AG04449 (cell line): ENCODE measurements around the gene MRTFA.

Experiments
- CTCF ChIA-PET: fragments of 350-600 bp; formaldehyde crosslinking; extraction: SDS; loops from one replicate; lab custom pipeline; 2021; ENCODE audit warnings: antibody characterized with exemption; lab: Yijun Ruan, JAX
- POLR2A ChIA-PET: fragments of 400-600, 350-600 bp; formaldehyde crosslinking; extraction: SDS; loops from one replicate; lab custom pipeline; 2020; ENCODE audit warnings: antibody characterized with exemption, inconsistent platforms; lab: Yijun Ruan, JAX
- DNase-seq: peaks from one replicate; pipeline ENCODE4 v3.0.0-alpha.2; 2010; ENCODE audit warnings: low read depth, low spot score
- H3K4me3 ChIP-seq: 2 replicates; pipeline ENCODE4 v1.5.1; 2011; ENCODE audit warnings: low read depth, mild to moderate bottlenecking, control low read depth, low read length
- CTCF ChIP-seq: IDR thresholded peaks from one replicate; pipeline ENCODE4 v1.5.1; 2011; ENCODE audit warnings: mild to moderate bottlenecking, moderate library complexity, low read length, control low read depth, inconsistent platforms; ENCODE audit not compliant: insufficient read depth; ENCODE audit errors: missing control alignments

The MRTFA gene

GRCh38 chr22:40407831-40408717 lies 228.4 kb downstream of the MRTFA start:
- ChIA-PET CTCF (interaction anchor here (0.9 to 2.5 kb wide), 4 partner anchors 9 to 238 kb away, joined by 3 to 10 read pairs (median 6); no protein-coding TSS in a partner anchor), POLR2A (interaction anchor here (1.1 kb wide), 1 partner anchor 8 kb away, joined by 3 read pairs; no protein-coding TSS in a partner anchor)
- TF ChIP-seq CTCF = no peak

GRCh38 chr22:40407021-40407761 lies 229.3 kb downstream of the MRTFA start:
- DNase-seq = no peak
- POLR2A ChIA-PET = interaction anchor here (1.3 kb wide), 1 partner anchor 8 kb away, joined by 3 read pairs; no protein-coding TSS in a partner anchor

More at GRCh38 chr22:40407831-40408717, 228.4 kb downstream of the MRTFA start:
- DNase-seq = no peak
- H3K4me3 ChIP-seq = no peak overlapping the region

GRCh38 chr22:40406063-40406890 lies 230.2 kb downstream of the MRTFA start:
- ChIA-PET CTCF (interaction anchor here (0.7 to 2.4 kb wide), 3 partner anchors 9 to 31 kb away, joined by 3 to 10 read pairs (median 3); no protein-coding TSS in a partner anchor), POLR2A (interaction anchor here (1.3 kb wide), 1 partner anchor 9 kb away, joined by 3 read pairs; no protein-coding TSS in a partner anchor)
- DNase-seq = no peak

More at GRCh38 chr22:40407021-40407761, 229.3 kb downstream of the MRTFA start:
- no peak for TF ChIP-seq CTCF
- H3K4me3 ChIP-seq = no peak overlapping the region
- CTCF ChIA-PET = interaction anchor here (0.6 to 2.4 kb wide), 4 partner anchors 8 to 1015 kb away, joined by 3 to 10 read pairs (median 4); no protein-coding TSS in a partner anchor

GRCh38 chr22:40405178-40406062 lies 231.1 kb downstream of the MRTFA start:
- POLR2A ChIA-PET = interaction anchor here (1.3 kb wide), 1 partner anchor 10 kb away, joined by 3 read pairs; no protein-coding TSS in a partner anchor
- no peak for TF ChIP-seq CTCF
- CTCF ChIA-PET = interaction anchor here (0.7 to 2.3 kb wide), 3 partner anchors 10 to 240 kb away, joined by 3 to 5 read pairs (median 3); no protein-coding TSS in a partner anchor
- no peak for DNase-seq
- no peak overlapping the region for H3K4me3 ChIP-seq

More at GRCh38 chr22:40406063-40406890, 230.2 kb downstream of the MRTFA start:
- no peak for TF ChIP-seq CTCF
- H3K4me3 ChIP-seq = no peak overlapping the region
